IMR-90 (cell line): ENCODE data around the gene CLEC3B. TPM values are rescaled to one million over a fixed set of nuclear protein-coding genes. Genes with fewer than 3 reads are reported as not detected.

Source experiments
- ATAC-seq: fragments of 200-7000 bp; cut with Tn5 transposase; 2 replicates; pipeline ENCODE4 v1.9.1; 2020; ENCODE audit warnings: low read depth, mild to moderate bottlenecking, moderate library complexity
- BruUV-seq: library from RNA; stranded (reverse); fragments of 400-500 nt; replicated peaks from 2 replicates; lab custom pipeline; 2021; lab: Mats Ljungman, UMichigan
- CTCF ChIA-PET: fragments of 300-600 bp; formaldehyde crosslinking; extraction: SDS; loops from one replicate; lab custom pipeline; 2021; ENCODE audit warnings: antibody characterized with exemption; lab: Yijun Ruan, JAX
- POLR2A ChIA-PET: fragments of 300-600 bp; sonication (Branson Sonifier 250); formaldehyde crosslinking; loops from one replicate; lab custom pipeline; 2022; ENCODE audit warnings: antibody characterized with exemption; ENCODE audit not compliant: unreplicated experiment; lab: Charles Lee
- DNase-seq: peaks from one replicate; pipeline ENCODE4 v3.0.0; 2013
- H2AFZ ChIP-seq: replicated peaks from 2 replicates; pipeline ENCODE3; 2013; ENCODE audit warnings: low read length, mild to moderate bottlenecking; ENCODE audit not compliant: poor library complexity
- H2AK5ac ChIP-seq: 2 replicates; pipeline ENCODE4 v1.6.1; 2013; ENCODE audit warnings: low read depth, low read length, inconsistent platforms
- H2AK9ac ChIP-seq: replicated peaks from 2 replicates; pipeline ENCODE3; 2013; ENCODE audit warnings: mild to moderate bottlenecking, low read depth, low read length, moderate library complexity; ENCODE audit not compliant: poor library complexity
- H2BK120ac ChIP-seq: 2 replicates; pipeline ENCODE4 v1.6.1; 2013; ENCODE audit warnings: low read depth, low read length, inconsistent platforms
- H2BK15ac ChIP-seq: 3 replicates; pipeline ENCODE4 v1.6.1; 2013; ENCODE audit warnings: low read depth, low read length, inconsistent platforms
- H2BK20ac ChIP-seq: 2 replicates; pipeline ENCODE4 v1.6.1; 2013; ENCODE audit warnings: low read depth, mild to moderate bottlenecking, inconsistent platforms, low read length, moderate library complexity
- H2BK5ac ChIP-seq: 2 replicates; pipeline ENCODE4 v1.6.1; 2013; ENCODE audit warnings: mild to moderate bottlenecking, low read depth, low read length, inconsistent platforms; ENCODE audit not compliant: poor library complexity, severe bottlenecking
- H3K14ac ChIP-seq: replicated peaks from 2 replicates; pipeline ENCODE4 v1.6.1; 2013; ENCODE audit warnings: low read depth, low read length, inconsistent platforms
- H3K18ac ChIP-seq: 2 replicates; pipeline ENCODE4 v1.6.1; 2013; ENCODE audit warnings: low read depth, low read length, control low read depth
- H3K23ac ChIP-seq: 2 replicates; pipeline ENCODE4 v1.6.1; 2013; ENCODE audit warnings: low read depth, low read length, inconsistent platforms
- H3K27ac ChIP-seq: 2 replicates; pipeline ENCODE4 v1.5.1; 2013; ENCODE audit warnings: mild to moderate bottlenecking, control low read depth, low read length; ENCODE audit not compliant: insufficient read depth
- H3K27me3 ChIP-seq: 2 replicates; pipeline ENCODE4 v1.6.1; 2013; ENCODE audit warnings: low read length; ENCODE audit not compliant: control insufficient read depth, insufficient read depth
- H3K36me3 ChIP-seq: 2 replicates; pipeline ENCODE4 v1.6.1; 2013; ENCODE audit warnings: low read length, mixed read lengths; ENCODE audit not compliant: control insufficient read depth, insufficient read depth
- H3K4ac ChIP-seq: 2 replicates; pipeline ENCODE4 v1.6.1; 2013; ENCODE audit warnings: low read depth, low read length, inconsistent platforms
- H3K4me1 ChIP-seq: 2 replicates; pipeline ENCODE4 v1.6.1; 2013; ENCODE audit warnings: low read length, mixed read lengths; ENCODE audit not compliant: control insufficient read depth, insufficient read depth
- H3K4me2 ChIP-seq: 2 replicates; pipeline ENCODE4 v1.6.1; 2013; ENCODE audit warnings: low read depth, mild to moderate bottlenecking, control low read depth, low read length, moderate library complexity
- H3K4me3 ChIP-seq: 2 replicates; pipeline ENCODE4 v1.5.1; 2013; ENCODE audit warnings: low read depth, mild to moderate bottlenecking, control low read depth, low read length, moderate library complexity; ENCODE audit not compliant: insufficient read depth
- H3K56ac ChIP-seq: 2 replicates; pipeline ENCODE4 v1.6.1; 2013; ENCODE audit warnings: low read length, inconsistent platforms; ENCODE audit not compliant: insufficient read depth; ENCODE audit errors: extremely low read depth
- H3K79me1 ChIP-seq, 2 experiments: 2 replicates each; pipeline ENCODE4 v1.6.1; 2013; ENCODE audit warnings: low read length in 2 of 2, inconsistent platforms in 1 of 2, low read depth in 1 of 2
- H3K9ac ChIP-seq: 2 replicates; pipeline ENCODE4 v1.6.1; 2013; ENCODE audit warnings: low read depth, low read length, control low read depth
- H3K9me1 ChIP-seq: 2 replicates; pipeline ENCODE4 v1.6.1; 2013; ENCODE audit warnings: low read length, inconsistent platforms; ENCODE audit not compliant: insufficient read depth
- H3K9me3 ChIP-seq: 2 replicates; pipeline ENCODE4 v1.6.1; 2013; ENCODE audit warnings: low read length; ENCODE audit not compliant: control insufficient read depth, insufficient read depth
- H4K20me1 ChIP-seq: 2 replicates; pipeline ENCODE4 v1.6.1; 2013; ENCODE audit warnings: low read length, inconsistent platforms; ENCODE audit not compliant: insufficient read depth
- H4K5ac ChIP-seq: 2 replicates; pipeline ENCODE4 v1.6.1; 2013; ENCODE audit warnings: mild to moderate bottlenecking, low read depth, low read length, control low read depth
- H4K8ac ChIP-seq, 2 experiments: 2 replicates each; pipeline ENCODE4 v1.6.1; 2013; ENCODE audit warnings: low read depth in 2 of 2, low read length in 2 of 2, control low read depth in 1 of 2, inconsistent platforms in 1 of 2
- H4K91ac ChIP-seq: 2 replicates; pipeline ENCODE4 v1.6.1; 2013; ENCODE audit warnings: low read depth, low read length, inconsistent platforms; ENCODE audit not compliant: insufficient read depth
- CTCF ChIP-seq: conservative IDR thresholded peaks from 2 replicates; pipeline ENCODE4 v1.5.1; 2012; ENCODE audit warnings: mild to moderate bottlenecking, low read depth, low read length, improper control_type of control experiment
- WGBS, 2 experiments: methylation state at CpG; one replicate each; pipeline versions ENCODE4 v1.1.5 to v1.1.7; 2013; ENCODE audit warnings: missing lambda C conversion rate in 2 of 2; ENCODE audit not compliant: insufficient read length in 1 of 2; ENCODE audit errors: extremely low coverage in 2 of 2; 5-methylcytosine and 5-hydroxymethylcytosine counted together
- dilution Hi-C: fragments of 300-500 bp; cut with HindIII; formaldehyde crosslinking; loops from one replicate; pipeline ENCODE4 v1.14.3; 2018; ENCODE audit warnings: low sequenced_read_pairs; ENCODE audit not compliant: unreplicated experiment
- in situ Hi-C: fragments of 300-500 bp; cut with MboI; formaldehyde crosslinking; loops from 3 replicates; pipeline ENCODE4 v1.14.3; 2019; ENCODE audit warnings: low sequenced_read_pairs, inconsistent platforms, mixed read lengths
- intact Hi-C: fragments of 100-400 bp; cut with micrococcal nuclease; formaldehyde crosslinking; loops from 2 replicates; pipeline ENCODE4 v1.10.0; 2022
- polyA plus RNA-seq, 3 experiments: library from polyadenylated mRNA; depleted of rRNA; stranded (reverse); fragments of >200 nt; gene quantifications; 2 replicates each; pipeline ENCODE4 v1.2.3, GENCODE V29; 2012; ENCODE audit warnings: low replicate concordance in 1 of 3
- total RNA-seq: library from RNA; depleted of rRNA; stranded (reverse); fragments of >200 nt; gene quantifications from 2 replicates; pipeline ENCODE4 v1.2.3, GENCODE V29; 2012
- TF ChIP-seq, protein P1 (sequence below): fragments of 150-350 bp; IDR thresholded peaks from 2 replicates; pipeline ENCODE4 v1.6.1; 2016; ENCODE audit warnings: low read depth, mild to moderate bottlenecking, low read length, moderate library complexity, borderline replicate concordance

Gene CLEC3B
- total and polyA plus RNA-seq, 2 of the 4 experiments (the other 2 are of a cell fraction) = 3.6 to 13.2 TPM

- ATAC-seq (no peak), DNase-seq (no peak)
- Histone ChIP-seq H2AFZ (no peak overlapping the region), H3K27me3 (no peaks in the 10 kb centered on the region), H2BK20ac (no peak overlapping the region; the same call in 1 of the 2 replicates), H3K14ac (peak overlapping the region; percentile 10; the same call in 1 of the 2 replicates), H3K4me1 (peaks cover 14% of the 10 kb centered on the region), H3K9ac (no peak overlapping the region), H3K36me3 (no peaks in the 10 kb centered on the region), H2BK15ac (no peak overlapping the region; the same call in 2 of the 3 replicates), H3K9me1 (peaks cover 12% of the 10 kb centered on the region), H2AK5ac (peak overlapping the region; percentile 54), H3K4me3 (no peak overlapping the region), H3K56ac (no peak overlapping the region), H4K8ac (no peak overlapping the region), H3K9me3 (no peaks in the 10 kb centered on the region), H4K5ac (no peak overlapping the region), H3K23ac (no peak overlapping the region), H2BK120ac (peak overlapping the region; percentile 17; the same call in 1 of the 2 replicates), H3K27ac (no peak overlapping the region), H2BK5ac (no peak overlapping the region), H3K79me1 (peaks cover 0 to 5% of the 10 kb centered on the region in 2 experiments; a peak in 1 of 4 replicates), H3K18ac (no peak overlapping the region), H4K20me1 (no peaks in the 10 kb centered on the region), H2AK9ac (peak overlapping the region; percentile 51), H4K91ac (no peak overlapping the region), H3K4ac (peak overlapping the region; percentile 32; the same call in 1 of the 2 replicates), H3K4me2 (no peak overlapping the region)
- no TSS peak for BruUV-seq
- intact Hi-C loops = no loop called here
- in situ Hi-C loops = no loop called here
- no peak for TF ChIP-seq CTCF
- TF ChIP-seq, protein P1, sequence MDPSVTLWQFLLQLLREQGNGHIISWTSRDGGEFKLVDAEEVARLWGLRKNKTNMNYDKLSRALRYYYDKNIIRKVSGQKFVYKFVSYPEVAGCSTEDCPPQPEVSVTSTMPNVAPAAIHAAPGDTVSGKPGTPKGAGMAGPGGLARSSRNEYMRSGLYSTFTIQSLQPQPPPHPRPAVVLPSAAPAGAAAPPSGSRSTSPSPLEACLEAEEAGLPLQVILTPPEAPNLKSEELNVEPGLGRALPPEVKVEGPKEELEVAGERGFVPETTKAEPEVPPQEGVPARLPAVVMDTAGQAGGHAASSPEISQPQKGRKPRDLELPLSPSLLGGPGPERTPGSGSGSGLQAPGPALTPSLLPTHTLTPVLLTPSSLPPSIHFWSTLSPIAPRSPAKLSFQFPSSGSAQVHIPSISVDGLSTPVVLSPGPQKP = no peak
- CTCF ChIA-PET = no interaction called here
- dilution Hi-C loops = no loop called here
- WGBS, 2 experiments = no CpG with 5 or more reads among the region's 1 CpG
- POLR2A ChIA-PET = no interaction called here
Measured at GRCh38 chr3:45080824-45081223, 54.7 kb downstream of the CLEC3B start.
